ENCODE results near the gene SNX24. TPM values are rescaled to one million over a fixed set of nuclear protein-coding genes. Genes with fewer than 3 reads are reported as not detected.

SNX24 gene
- total RNA-seq, 1 donor from 2014 or later, result 57.0 TPM

DNA sequence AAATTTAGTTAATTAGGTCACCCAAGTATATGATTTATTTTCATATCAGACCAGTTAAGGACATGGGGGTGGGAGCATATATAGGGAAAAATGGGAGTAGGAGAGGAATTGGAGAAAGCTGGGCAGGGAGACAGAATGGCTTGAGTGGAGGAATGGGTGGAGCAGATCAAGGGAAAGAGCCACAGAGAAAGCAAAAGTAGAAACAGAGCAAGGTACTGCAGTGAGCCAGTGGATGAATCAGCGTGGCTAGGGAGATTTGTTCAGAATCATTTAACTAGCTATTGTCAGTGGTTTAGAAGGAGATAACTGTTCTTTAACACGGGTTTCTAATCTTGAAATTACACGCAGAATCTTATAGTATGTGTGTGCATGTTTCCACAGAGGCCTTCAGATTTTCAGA, 37.4 kb downstream of the SNX24 start:
- no peak for DNase-seq (ENCODE audit: low read depth)
- no peaks in the 10 kb centered on the region for H3K36me3 ChIP-seq (ENCODE audit: control insufficient read depth, insufficient read depth, low read length)
- TF ChIP-seq, protein P1, sequence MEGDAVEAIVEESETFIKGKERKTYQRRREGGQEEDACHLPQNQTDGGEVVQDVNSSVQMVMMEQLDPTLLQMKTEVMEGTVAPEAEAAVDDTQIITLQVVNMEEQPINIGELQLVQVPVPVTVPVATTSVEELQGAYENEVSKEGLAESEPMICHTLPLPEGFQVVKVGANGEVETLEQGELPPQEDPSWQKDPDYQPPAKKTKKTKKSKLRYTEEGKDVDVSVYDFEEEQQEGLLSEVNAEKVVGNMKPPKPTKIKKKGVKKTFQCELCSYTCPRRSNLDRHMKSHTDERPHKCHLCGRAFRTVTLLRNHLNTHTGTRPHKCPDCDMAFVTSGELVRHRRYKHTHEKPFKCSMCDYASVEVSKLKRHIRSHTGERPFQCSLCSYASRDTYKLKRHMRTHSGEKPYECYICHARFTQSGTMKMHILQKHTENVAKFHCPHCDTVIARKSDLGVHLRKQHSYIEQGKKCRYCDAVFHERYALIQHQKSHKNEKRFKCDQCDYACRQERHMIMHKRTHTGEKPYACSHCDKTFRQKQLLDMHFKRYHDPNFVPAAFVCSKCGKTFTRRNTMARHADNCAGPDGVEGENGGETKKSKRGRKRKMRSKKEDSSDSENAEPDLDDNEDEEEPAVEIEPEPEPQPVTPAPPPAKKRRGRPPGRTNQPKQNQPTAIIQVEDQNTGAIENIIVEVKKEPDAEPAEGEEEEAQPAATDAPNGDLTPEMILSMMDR (IDR thresholded peaks at IDR 0.05; ENCODE audit: insufficient read depth, low read length, poor library complexity, severe bottlenecking), result no peak
- H3K27me3 ChIP-seq (ENCODE audit: control insufficient read depth, insufficient read depth, low read length), result no peaks in the 10 kb centered on the region
- no peak overlapping the region for H3K4me3 ChIP-seq (ENCODE audit: low read depth, low read length)

DNA sequence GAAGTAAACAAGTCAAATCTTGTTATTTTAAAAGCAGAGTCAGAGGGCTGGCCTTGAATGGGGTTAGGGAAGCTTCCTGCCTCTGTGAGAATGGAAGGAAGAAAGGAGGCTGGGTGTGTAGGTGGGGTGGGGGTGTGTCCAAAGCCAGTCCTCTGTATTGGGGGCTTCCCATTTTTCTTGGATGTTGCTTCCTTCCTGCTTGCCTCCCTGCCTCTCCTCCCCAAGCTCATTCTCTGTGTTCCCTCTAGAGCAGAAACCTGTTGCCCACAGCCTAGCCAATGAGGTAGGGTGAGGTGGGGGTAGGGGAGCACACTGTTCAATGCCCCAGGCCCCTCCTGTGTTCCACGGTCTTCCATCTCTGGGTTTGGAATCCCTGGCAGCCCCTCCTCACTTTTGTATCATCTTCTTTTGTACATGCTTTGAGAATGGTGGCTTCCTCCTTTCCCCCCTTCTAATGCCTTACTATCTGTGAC, 39.7 kb downstream of the SNX24 start:
- no peak for DNase-seq (ENCODE audit: low read depth)
- Histone ChIP-seq H3K4me3 (ENCODE audit: low read depth, low read length) (no peak overlapping the region), H3K27me3 (ENCODE audit: control insufficient read depth, insufficient read depth, low read length) (no peaks in the 10 kb centered on the region), H3K36me3 (ENCODE audit: control insufficient read depth, insufficient read depth, low read length) (no peaks in the 10 kb centered on the region)
- TF ChIP-seq, protein P1 (IDR thresholded peaks at IDR 0.05; ENCODE audit: insufficient read depth, low read length, poor library complexity, severe bottlenecking), result no peak

DNA sequence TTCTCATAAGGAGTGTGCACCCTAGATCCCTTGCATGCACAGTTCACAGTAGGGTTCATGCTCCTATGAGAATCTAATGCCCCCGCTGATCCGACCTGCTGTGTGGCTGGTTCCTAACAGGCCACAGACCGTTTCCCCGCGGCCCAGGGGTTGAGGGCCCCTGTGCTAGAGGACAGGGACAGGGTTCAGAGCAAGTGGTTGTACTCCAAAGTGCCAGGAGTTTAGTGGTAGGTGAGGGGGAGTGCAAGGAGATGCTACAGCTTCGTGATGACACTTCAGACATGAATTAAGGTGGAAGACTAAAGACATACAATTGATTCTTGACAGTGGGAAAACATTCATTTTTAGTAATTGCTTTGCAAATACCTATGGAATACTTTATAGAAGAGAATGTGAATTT, 40.5 kb downstream of the SNX24 start:
- no peak overlapping the region for H3K4me3 ChIP-seq (ENCODE audit: low read depth, low read length)
- H3K27me3 ChIP-seq (ENCODE audit: control insufficient read depth, insufficient read depth, low read length), result no peaks in the 10 kb centered on the region
- no peak for DNase-seq (ENCODE audit: low read depth)
- TF ChIP-seq, protein P1 (IDR thresholded peaks at IDR 0.05; ENCODE audit: insufficient read depth, low read length, poor library complexity, severe bottlenecking), result no peak
- no peaks in the 10 kb centered on the region for H3K36me3 ChIP-seq (ENCODE audit: control insufficient read depth, insufficient read depth, low read length)

DNA sequence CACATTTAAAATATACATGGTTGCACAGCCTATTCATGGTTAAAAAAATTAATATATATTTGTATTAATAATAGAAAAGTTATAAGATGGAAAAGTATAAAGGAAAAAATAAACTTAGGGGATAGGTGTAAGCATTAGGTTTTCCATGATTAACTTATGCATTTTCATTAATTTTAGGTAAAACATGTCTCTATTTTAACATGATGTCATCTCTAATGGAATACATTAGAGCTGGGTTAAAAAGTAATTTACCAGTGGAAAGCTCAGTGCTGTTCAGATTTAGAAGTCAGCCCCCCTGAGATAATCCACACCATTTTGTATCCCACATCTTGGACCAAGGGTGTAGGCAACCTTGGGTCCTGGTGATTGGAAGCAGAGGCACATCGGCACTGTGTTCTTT, 49.7 kb downstream of the SNX24 start:
- no peak for DNase-seq (ENCODE audit: low read depth)
- Histone ChIP-seq H3K36me3 (ENCODE audit: control insufficient read depth, insufficient read depth, low read length) (no peaks in the 10 kb centered on the region), H3K27me3 (ENCODE audit: control insufficient read depth, insufficient read depth, low read length) (no peaks in the 10 kb centered on the region), H3K4me3 (ENCODE audit: low read depth, low read length) (no peak overlapping the region)
- TF ChIP-seq, protein P1 (IDR thresholded peaks at IDR 0.05; ENCODE audit: insufficient read depth, low read length, poor library complexity, severe bottlenecking), result no peak

DNA sequence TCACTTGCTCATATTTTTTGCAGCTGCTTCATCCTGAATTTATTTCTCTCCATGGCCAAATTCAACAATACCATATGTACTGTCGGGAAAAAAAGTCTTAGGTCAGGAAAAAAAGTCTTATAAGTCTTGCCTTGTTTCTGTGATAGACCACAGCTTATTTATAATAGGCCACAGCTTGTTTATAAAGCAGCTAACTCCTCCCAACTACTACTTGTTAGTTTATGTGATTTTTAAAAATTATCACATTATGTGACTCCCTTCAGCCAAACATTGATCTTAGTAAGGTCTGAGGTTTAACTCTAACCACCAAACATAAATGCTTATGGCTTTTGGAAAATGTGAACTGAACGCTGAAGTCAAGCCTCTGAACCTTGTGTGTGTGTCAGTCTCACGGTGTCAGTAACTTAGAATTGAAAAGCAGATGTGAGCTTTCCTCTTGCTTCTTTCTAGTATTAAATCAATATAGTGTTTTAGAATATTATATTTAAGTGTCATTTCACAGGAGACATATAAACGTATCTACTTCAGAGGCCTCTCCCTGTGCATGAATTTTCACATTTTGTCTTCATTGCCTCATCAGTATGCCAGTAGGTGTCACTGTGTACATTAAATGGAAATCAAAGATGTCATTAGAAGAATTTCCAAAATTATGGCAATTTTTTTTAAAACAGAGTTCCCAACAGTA, 51.3 kb downstream of the SNX24 start:
- no peak overlapping the region for H3K4me3 ChIP-seq (ENCODE audit: low read depth, low read length)
- H3K27me3 ChIP-seq (ENCODE audit: control insufficient read depth, insufficient read depth, low read length), result no peaks in the 10 kb centered on the region
- DNase-seq (ENCODE audit: low read depth), result no peak
- TF ChIP-seq, protein P1 (IDR thresholded peaks at IDR 0.05; ENCODE audit: insufficient read depth, low read length, poor library complexity, severe bottlenecking), result peak; percentile 35
- no peaks in the 10 kb centered on the region for H3K36me3 ChIP-seq (ENCODE audit: control insufficient read depth, insufficient read depth, low read length)

DNA sequence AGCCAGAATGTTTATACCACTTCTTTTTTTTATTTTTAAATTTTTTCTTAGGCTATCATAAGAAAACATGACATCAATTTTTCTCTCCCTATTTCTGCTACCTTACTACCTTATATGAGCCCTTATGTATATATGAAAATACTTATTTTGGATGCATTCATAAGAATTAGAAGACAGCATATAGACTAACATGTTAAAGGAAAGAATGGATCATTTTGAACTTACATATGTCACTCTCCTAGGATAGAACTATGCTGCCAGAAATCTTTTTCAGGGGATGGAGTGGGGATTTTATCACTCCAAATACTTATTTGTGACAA, 51.8 kb downstream of the SNX24 start:
- Histone ChIP-seq H3K36me3 (ENCODE audit: control insufficient read depth, insufficient read depth, low read length) (no peaks in the 10 kb centered on the region), H3K4me3 (ENCODE audit: low read depth, low read length) (no peak overlapping the region), H3K27me3 (ENCODE audit: control insufficient read depth, insufficient read depth, low read length) (no peaks in the 10 kb centered on the region)
- TF ChIP-seq, protein P1 (IDR thresholded peaks at IDR 0.05; ENCODE audit: insufficient read depth, low read length, poor library complexity, severe bottlenecking), result no peak
- no peak for DNase-seq (ENCODE audit: low read depth)

Measured in kidney epithelial cell (primary cell).